Adrenal gland (tissue), 12 donors: Measurements from ENCODE around the gene PCSK6. TPM values are rescaled to one million over a fixed set of nuclear protein-coding genes. Genes with fewer than 3 reads are reported as not detected.

Source experiments
- DNase-seq, 7 donors: peaks; one replicate each; pipeline ENCODE4 v3.0.0-alpha.2; 2019 to 2020
- H3K27ac ChIP-seq, 5 donors: fragments of 200-600 bp; sonication (generic) in 4 of 5; 1 replicate in 3 of 5; 2 replicates in 2 of 5; pipeline versions ENCODE4 v1.5.1 to v1.8.0; 2016 to 2020; ENCODE audit warnings: mild to moderate bottlenecking in 1 of 5
- H3K27me3 ChIP-seq: fragments of 200-600 bp; 2 replicates; pipeline ENCODE4 v1.8.0; 2021
- H3K36me3 ChIP-seq, 2 donors: fragments of 200-600 bp; replicated peaks in 1 of 2; 1 replicate in 1 of 2; 2 replicates in 1 of 2; pipeline versions ENCODE4 v1.5.1 to v1.8.0; 2018 to 2022
- H3K4me1 ChIP-seq, 2 donors: fragments of 200-600 bp; replicated peaks in 1 of 2; 1 replicate in 1 of 2; 2 replicates in 1 of 2; pipeline versions ENCODE4 v1.5.1 to v1.8.0; 2018 to 2021
- H3K4me3 ChIP-seq, 4 donors: fragments of 200-600 bp; sonication (generic) in 3 of 4; one replicate each; pipeline ENCODE4 v1.5.1; 2016 to 2018
- H3K9me3 ChIP-seq, 3 donors: fragments of 200-600 bp; sonication (generic) in 1 of 3; replicated peaks in 1 of 3; 1 replicate in 2 of 3; 2 replicates in 1 of 3; pipeline versions ENCODE4 v1.5.1 to v1.8.0; 2016 to 2021
- CTCF ChIP-seq, 6 experiments: fragments of 450-650 bp in 4 of 6; fragments of 200-600 bp in 2 of 6; sonication (generic) in 1 of 6; IDR thresholded peaks; 1 replicate in 5 of 6; 2 replicates in 1 of 6; pipeline versions ENCODE4 v1.5.1 to v1.8.0; 2016 to 2021; ENCODE audit warnings: antibody characterized with exemption in 6 of 6, mild to moderate bottlenecking in 2 of 6, moderate library complexity in 1 of 6
- POLR2A ChIP-seq, 2 donors: fragments of 450-650 bp; IDR thresholded peaks; one replicate each; pipeline ENCODE4 v1.6.1; 2017; ENCODE audit warnings: antibody characterized with exemption in 2 of 2, mild to moderate bottlenecking in 2 of 2, moderate library complexity in 1 of 2
- WGBS, 4 donors: extraction: QIAGEN DNeasy Blood & Tissue Kit in 2 of 4; methylation state at CpG; one replicate each; pipeline versions ENCODE4 v1.1.5 to v1.1.7; 2013 to 2017; 5-methylcytosine and 5-hydroxymethylcytosine counted together
- intact Hi-C, 2 donors: fragments of 100-400 bp; cut with DNase I; formaldehyde crosslinking; loops; one replicate each; pipeline versions ENCODE4 v1.14.1 to v1.15.0; 2022 to 2023
- polyA plus RNA-seq, 3 donors: library from polyadenylated mRNA; stranded (reverse); fragments of 200-250 nt in 2 of 3; fragments of 350-450 nt in 1 of 3; fragmentation: Illumina TruSeq in 1 of 3; extraction: RNeasy Lipid Tissue Mini Kit (QIAGEN cat#74804) in 1 of 3; gene quantifications; one replicate each; pipeline ENCODE4 v1.2.3, GENCODE V29; 2013 to 2014
- total RNA-seq, 9 donors: library from RNA; depleted of rRNA in 4 of 9; stranded (reverse); fragments of >200 nt in 4 of 9; fragments of 120-200 nt in 1 of 9; fragmentation: NEBNext Ultra II Directional in 1 of 9; extraction: Animal tissue kit (Norgen Biotek cat#: 25700) in 1 of 9; gene quantifications; one replicate each; pipeline versions ENCODE4 v1.1.0 to v1.2.4, GENCODE V29; 2013 to 2023
- donor health status: healthy with polysubstance abuse.
- donor health status: Bipolar disorder and iron deficiency.
- donor health status: DM: yes; HTN: yes; CAD: no.
- donor health status: DM: no; HTN: no; CAD: no.
- donor health status: DM: no; HTN: no; CAD: no.
- donor health status: DM: yes; HTN: yes; CAD: no.

Gene PCSK6
- total and polyA plus RNA-seq, 12 donors = 0.88 to 53.0 (median 5.6) TPM

- Histone ChIP-seq H3K27ac (no peak overlapping the region), H3K4me3 (no peak overlapping the region), H3K9me3 (no peaks in the 10 kb centered on the region), H3K27me3 (no peaks in the 10 kb centered on the region), H3K4me1 (peaks cover 0 to 4% of the 10 kb centered on the region in 2 donors), H3K36me3 (peaks cover 0 to 58% of the 10 kb centered on the region in 2 donors)
- intact Hi-C loops = no loop called here
- no peak for TF ChIP-seq POLR2A (IDR thresholded peaks at IDR 0.05)
- no peak for TF ChIP-seq CTCF (IDR thresholded peaks at IDR 0.05)
- 84 to 90% (median 89%) methylated on average over 9 of the region's 9 CpGs for WGBS, 4 donors
- DNase-seq = peak in 1 of 7 donors; percentile 18
Measured at GRCh38 chr15:101286471-101287114, 202.9 kb downstream of the PCSK6 start.

- H3K4me1 ChIP-seq = peaks cover 0 to 4% of the 10 kb centered on the region in 2 donors
- peaks cover 0 to 80% of the 10 kb centered on the region in 2 donors for H3K36me3 ChIP-seq
- intact Hi-C loops = no loop called here
- no peak overlapping the region for H3K27ac ChIP-seq
- no peaks in the 10 kb centered on the region for H3K9me3 ChIP-seq
- peak in 1 of 7 donors; percentile 27 for DNase-seq
- WGBS, 4 donors = 80 to 96% (median 88%) methylated on average over 6 of the region's 6 CpGs
- no peaks in the 10 kb centered on the region for H3K27me3 ChIP-seq
- no peak for TF ChIP-seq CTCF (IDR thresholded peaks at IDR 0.05)
- TF ChIP-seq POLR2A (IDR thresholded peaks at IDR 0.05) = no peak
- H3K4me3 ChIP-seq = no peak overlapping the region
Measured at GRCh38 chr15:101283931-101284330, 205.6 kb downstream of the PCSK6 start.

GRCh38 chr15:101280007-101280406, 209.5 kb downstream of the PCSK6 start:
- no peak overlapping the region for H3K4me3 ChIP-seq
- H3K9me3 ChIP-seq = no peaks in the 10 kb centered on the region
- TF ChIP-seq POLR2A (IDR thresholded peaks at IDR 0.05) (no peak), CTCF (IDR thresholded peaks at IDR 0.05) (no peak)
- no peaks in the 10 kb centered on the region for H3K27me3 ChIP-seq
- peak in 1 of 7 donors; percentile 30 for DNase-seq
- intact Hi-C loops = no loop called here
- WGBS, 4 donors = 54 to 65% (median 62%) methylated on average over 2 of the region's 2 CpGs
- H3K4me1 ChIP-seq = peaks cover 9 to 16% of the 10 kb centered on the region in 2 donors
- H3K36me3 ChIP-seq = peaks cover 0 to 56% of the 10 kb centered on the region in 2 donors
- H3K27ac ChIP-seq = no peak overlapping the region

GRCh38 chr15:101277943-101278564, 211.5 kb downstream of the PCSK6 start:
- peak in 1 of 7 donors; percentile 53 for DNase-seq
- Histone ChIP-seq H3K4me1 (peaks cover 9 to 16% of the 10 kb centered on the region in 2 donors), H3K36me3 (peaks cover 0 to 56% of the 10 kb centered on the region in 2 donors), H3K27ac (peak overlapping the region in 3 of 5 donors; percentile 90 to 96 (median 90)), H3K9me3 (no peaks in the 10 kb centered on the region), H3K27me3 (no peaks in the 10 kb centered on the region), H3K4me3 (peak overlapping the region in 2 of 4 donors; percentile 60 to 85)
- WGBS, 4 donors = 73 to 84% (median 76%) methylated on average over 12 of the region's 12 CpGs
- TF ChIP-seq POLR2A (IDR thresholded peaks at IDR 0.05) = no peak
- TF ChIP-seq CTCF (IDR thresholded peaks at IDR 0.05) = no peak
- intact Hi-C loops = no loop called here
